ENCODE results near the gene BSN.

The BSN gene

DNA sequence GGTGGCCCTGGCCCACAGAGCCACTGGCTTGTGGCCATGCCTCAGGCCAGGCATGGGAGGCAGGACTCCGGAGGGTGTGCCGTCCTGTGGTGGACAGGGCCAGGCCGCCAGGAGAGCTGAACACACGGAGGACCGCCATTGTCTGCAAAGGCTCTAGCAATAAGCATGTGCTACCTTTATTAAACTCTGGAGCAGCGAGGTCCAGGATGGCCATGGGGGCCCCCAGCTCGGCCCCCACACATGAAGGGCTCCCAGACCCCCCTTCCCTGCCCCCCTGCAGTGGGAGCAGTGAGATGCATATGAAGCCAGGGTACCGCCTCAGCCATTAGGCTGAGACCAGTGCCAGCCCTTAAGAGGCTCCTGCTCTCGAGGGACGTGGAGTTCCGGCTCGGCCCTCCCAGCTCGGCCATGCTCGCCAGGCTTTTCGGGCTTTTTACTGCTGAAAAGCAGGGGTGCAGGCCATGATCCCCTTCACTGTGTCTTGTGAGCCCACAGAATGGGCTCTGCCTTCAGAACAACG, 162.5 kb downstream of the BSN start:
- DNase-seq (ENCODE audit: low spot score), result no peak

DNA sequence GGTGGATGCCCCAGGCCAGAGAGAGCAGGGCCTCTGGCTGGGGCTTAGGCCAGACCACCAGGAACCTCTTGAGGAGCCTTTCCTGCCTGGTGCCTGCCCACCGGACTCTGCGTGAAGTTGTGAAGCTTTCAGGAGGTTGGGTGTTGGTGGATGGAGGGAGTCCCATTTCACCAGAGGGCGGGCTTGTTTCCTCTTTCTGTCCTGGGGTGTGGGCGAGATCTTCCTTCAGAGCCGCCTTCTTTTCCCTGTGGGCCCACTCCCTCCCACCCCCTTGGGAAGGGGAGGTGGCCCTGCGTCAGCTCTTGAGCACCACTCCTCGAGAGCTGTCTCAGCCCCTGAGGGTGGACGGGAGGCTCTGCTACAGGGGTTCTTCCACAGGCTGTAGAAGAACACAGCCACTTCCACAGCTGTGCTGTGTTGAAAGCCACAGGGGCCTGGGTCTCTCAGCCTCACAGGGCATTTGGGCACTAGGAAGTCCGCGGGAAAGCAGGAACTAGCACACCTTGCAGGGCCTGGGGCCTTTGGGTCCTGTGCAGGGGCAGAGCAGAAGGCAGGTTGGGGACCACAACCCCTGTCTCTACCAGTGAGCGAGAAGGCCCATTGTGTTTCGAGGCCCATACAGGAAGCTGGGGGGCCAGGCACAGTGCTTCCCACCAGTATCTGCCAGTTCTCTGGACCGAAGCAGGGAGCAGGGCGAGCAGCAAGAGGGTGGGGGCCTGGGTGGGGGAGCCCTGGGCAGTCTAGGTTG, 163.1 kb downstream of the BSN start:
- no peak for DNase-seq (ENCODE audit: low spot score)

DNA sequence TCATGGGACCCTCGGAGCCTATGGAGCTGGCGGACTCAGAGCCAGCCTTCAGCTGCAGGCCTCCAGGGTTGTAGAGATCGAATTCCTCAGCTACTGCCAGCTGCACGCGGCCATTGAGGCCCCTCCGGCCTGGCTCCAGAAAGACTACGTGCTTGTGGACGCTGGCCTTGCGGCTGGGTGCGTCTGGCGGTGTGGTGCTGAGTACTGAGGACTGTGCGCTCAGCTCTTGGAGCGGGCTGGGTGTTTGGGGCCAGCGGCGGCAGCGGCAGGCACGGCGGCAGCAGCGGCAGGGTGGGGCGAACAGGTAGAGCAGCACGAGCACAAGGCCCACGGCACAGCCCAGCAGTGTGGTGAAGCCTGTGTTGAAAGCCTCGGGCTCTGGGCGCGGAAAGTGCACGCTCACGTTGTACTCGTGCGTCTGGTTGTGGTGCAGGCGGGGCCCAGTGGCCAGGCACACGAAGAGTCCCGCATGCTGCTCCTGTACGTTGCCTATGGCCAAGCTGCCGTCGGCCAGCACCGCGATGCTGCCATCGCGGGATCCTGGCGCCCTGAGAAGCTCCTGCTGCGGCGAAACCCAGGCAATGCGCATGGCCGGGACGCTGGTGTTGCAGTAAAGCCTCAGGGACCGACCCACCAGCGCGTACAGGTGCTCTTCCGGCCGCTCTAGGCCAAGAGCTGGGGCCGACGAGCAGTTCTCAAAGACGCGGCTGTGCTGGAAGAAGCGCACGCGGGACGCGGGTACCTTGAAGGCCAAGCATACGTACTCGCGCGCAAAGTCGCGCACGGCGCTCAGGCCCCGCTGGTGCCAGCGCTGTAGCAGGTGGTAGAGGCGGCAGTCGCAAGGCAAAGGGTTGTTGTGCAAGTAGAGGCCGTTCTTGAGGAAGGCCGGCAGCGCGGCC, 163.9 kb downstream of the BSN start:
- no peak for DNase-seq (ENCODE audit: low spot score)

DNA sequence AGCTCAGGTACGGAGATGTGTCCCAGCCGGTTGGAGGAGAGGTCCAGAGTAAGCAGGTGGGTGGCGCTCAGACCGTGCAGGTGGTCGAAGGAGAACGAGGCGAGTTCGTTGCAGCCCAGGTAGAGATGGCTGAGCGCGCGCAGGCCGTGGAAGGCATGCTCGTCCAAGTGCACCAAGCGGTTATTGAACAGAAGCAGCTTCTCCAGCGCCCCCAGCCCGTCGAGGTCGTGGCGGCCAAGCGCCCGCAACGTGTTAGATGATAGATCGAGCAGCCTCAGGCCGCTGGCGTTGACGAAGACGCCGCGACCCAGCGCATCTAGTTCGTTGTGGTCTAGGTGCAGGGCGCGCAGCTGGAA, 164.6 kb downstream of the BSN start:
- DNase-seq (ENCODE audit: low spot score), result no peak

DNA sequence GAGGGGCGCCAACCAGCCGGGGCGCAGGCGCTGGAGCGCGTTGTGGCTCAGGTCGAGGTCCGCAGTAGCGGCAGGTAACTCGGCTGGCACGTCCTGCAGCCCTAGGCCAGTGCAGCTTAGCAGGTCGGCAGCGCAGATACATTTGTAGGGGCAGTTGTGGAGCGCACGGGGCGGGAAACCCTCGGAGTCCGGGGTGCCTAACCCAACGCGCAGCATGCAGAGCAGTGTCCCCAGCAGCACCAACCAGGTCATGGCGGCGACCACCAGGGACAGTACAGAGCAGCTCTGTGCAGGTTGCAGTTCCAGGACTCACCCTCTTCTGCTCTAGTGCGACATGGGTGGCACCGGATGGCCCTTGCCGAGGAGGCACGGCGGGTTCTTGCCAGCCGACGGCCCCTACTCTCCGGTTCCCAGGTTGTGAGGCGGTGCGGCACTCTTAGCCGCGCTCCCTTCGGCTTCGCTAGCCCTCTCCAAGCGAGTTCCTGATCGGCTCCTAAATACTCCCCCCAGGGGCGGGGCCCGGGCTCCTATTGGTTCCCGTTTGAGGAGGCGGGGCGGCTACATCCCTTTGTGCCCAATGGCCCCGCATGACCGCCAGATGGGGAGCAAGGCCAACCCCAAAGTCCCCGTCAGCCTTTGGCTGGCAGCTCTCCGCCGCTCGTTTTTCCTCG, 165.1 kb downstream of the BSN start, which contains the start of gene AMIGO3:
TSS of gene AMIGO3 (minus strand) at position 471 of the 671 bp plus-strand sequence. CDS start at position 252, 219 bp downstream.
- peak; percentile 98 for DNase-seq (ENCODE audit: low spot score)

Data from AG08395 (cell line).